Measurements from ENCODE around the gene TPM4.
A peak's percentile ranks its signal among the peaks of the same experiment; 100 is the strongest.

TPM4 gene

DNA sequence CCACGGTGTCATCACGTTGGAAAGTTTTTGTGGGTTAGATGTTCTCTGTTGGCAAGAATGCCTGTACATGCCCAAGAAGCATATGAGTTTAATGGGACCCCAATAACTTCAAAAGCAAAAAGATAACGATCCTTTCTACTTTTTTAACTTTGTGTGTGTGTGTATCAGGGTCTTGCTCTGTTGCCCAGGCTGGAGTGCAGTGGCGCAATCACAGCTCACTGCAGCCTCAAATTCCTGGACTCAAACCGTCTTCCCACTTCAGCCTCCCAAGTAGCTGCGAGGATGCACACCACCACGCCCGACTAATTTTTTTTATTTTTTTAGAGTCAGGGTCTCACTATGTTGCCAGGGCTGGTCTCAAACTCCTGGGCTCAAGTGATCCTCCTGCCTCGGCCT, 34.3 kb upstream of the TPM4 start:
- DNase-seq (ENCODE audit: low spot score): no peak

DNA sequence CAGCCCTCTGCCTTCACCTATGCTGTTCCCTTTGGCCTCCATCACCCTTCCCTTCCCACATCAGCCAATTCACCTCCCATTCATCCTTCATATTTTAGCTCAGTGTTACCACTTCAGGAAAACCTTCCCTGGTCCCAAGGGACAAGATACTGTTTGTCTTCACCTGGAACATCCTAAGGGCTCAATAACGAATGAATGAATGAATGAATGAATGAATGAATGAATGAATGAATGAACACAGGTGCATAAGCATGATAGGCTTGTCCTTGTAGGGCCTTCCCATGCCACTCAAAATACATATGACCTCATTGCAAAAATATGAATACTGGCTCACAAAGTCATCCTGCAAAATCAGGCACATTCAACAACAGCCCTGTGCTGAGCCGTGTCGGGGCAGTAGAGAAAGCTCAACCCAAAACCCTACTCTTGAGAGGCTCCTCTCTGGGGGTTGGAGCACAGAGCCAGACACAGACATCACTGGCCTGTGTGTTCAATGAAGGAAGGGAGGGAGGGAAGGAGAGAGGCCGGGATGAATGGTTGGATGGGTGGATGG, 33.7 kb upstream of the TPM4 start:
- DNase-seq (ENCODE audit: low spot score): no peak

GRCh38 chr19:16043156-16043757, 33.0 kb upstream of the TPM4 start:
- DNase-seq (ENCODE audit: low spot score): no peak

- no peak for DNase-seq (ENCODE audit: low spot score)
Measured at GRCh38 chr19:16044746-16045145, 31.5 kb upstream of the TPM4 start.

DNA sequence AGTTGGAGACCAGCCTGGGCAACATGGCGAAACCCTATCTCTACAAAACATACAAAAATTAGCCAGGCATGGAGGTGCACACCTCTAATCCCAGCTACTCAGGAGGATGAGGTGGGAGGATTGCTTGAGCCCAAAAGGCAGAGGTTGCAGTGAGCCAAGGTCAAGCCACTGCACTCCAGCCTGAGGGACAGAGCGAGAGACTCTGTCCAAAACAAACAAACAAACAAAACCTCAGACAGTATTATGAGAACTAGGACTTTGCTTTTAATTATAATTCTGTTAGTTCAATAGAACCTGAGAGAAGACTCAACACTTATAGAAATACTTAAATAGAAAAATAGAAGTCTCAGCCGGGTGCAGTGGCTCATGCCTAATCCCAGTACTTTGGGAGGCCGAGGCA, 31.1 kb upstream of the TPM4 start:
- DNase-seq (ENCODE audit: low spot score): no peak

GRCh38 chr19:16045893-16046292, 30.4 kb upstream of the TPM4 start:
- DNase-seq (ENCODE audit: low spot score): no peak

DNA sequence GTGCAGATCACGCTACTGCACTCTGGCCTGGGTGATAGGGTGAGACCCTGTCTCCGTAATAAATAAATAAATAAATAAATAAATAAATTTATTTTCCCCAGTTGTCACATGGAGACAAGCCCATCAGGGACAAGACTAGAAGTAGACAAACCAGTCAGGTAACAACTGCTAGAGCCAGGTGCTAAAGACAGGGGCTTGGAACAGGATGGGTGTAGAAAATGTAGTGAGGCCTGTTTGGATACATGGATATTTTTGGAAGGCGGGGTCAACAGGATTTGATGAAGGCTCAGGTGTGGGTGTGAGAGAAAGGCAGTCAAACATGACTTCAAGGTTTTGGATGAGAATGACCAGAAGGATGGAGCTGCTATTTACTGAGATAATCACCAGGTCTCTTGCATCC, 27.7 kb upstream of the TPM4 start:
- no peak for DNase-seq (ENCODE audit: low spot score)

DNA sequence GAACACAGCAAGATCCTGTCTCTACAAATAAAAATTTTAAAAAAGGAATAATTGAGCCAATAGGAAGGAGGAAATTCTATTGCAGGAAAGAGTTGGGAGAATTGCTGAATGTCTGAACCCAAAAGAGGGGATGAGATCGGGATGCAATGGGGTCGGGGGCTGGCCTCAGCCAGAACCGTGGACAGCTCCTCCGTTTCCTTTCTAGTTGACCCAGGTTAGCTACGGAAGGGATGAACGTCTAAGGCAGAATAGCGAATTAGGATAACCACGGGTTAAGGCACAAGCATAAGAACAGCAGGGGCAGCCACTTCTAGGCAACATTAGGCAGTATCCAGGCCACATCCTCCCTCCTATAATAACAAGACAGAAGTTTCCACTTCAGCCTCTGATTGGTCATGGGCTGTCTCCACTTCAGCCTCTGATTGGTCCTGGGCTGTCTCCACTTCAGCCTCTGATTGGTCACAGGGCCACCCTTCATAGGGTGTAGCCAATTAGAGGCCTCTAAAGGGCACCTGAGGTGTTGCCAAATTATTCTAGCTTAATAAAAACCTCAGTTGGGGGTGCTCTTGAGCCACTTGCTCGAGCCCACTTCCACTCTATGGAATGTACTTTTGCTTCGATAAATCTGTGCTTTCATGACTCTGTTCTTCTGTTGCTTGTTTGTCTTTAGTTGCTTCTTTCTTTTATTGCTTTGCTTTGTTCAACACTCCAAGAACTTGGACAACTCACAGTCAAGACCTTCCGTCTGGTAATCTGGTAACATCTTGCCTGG, 24.9 kb upstream of the TPM4 start:
- DNase-seq (ENCODE audit: low spot score): peak; percentile 75

- DNase-seq (ENCODE audit: low spot score): no peak
Measured at GRCh38 chr19:16052353-16052752, 23.9 kb upstream of the TPM4 start.

DNA sequence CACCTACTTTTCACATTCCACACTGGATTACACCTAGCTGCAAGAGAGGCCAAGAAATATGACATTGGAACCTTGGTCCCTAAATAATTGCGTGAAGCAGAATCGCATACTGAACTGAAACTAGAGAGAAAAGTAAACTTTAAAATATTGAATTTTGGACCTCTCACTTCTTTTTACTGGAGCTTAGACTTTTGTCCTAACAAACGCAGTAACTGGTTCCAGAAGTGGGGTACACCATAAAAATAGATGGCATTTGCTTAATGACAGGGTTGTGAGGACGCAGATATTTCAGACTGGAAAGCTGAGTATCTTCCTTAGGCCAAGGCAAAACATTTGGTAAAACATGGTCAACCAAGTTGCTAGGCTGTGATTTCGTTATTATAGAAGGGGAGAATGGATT, 19.2 kb upstream of the TPM4 start:
- no peak for DNase-seq (ENCODE audit: low spot score)

DNA sequence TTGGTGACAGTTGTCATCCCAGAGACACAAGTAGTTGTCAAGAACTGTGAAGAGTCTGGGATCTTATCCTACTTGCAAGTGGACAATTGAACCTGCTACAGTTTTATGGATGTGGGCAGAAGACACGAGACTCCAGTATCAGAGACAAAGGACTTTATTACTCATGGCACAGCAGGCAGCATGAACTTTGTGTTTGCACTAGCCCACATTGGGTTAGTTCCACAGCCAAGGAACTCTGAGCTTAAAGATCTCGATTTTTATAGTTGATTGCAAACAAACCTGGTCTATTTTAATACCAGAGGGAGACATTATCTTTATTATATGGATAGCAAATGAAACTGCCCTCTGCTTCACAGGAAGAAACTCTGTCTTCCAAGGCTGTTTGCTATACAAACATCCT, 16.0 kb upstream of the TPM4 start:
- DNase-seq (ENCODE audit: low spot score): no peak

DNA sequence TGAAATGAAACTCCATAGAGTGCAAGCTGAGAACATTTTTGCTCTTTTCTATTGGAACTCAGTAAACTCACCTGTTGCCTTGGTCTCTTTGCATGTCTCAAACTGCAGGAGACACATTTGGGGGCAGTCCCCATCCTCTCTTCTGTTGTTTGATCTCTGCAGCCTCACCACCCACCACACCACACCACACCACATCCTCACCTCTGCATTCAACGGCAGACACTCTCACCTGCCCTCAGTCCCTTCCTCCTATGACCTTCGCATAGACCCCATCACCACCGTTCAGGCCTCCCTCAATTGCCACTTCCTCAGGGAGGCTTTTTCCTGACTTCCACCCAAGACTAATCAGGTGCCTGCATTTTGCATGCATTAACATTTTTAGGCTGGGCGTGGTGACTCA, 14.4 kb upstream of the TPM4 start:
- DNase-seq (ENCODE audit: low spot score): no peak

- DNase-seq (ENCODE audit: low spot score): peak; percentile 75
Measured at GRCh38 chr19:16062789-16063188, 13.5 kb upstream of the TPM4 start.

- no peak for DNase-seq (ENCODE audit: low spot score)
Measured at GRCh38 chr19:16064209-16064889, 11.9 kb upstream of the TPM4 start.

DNA sequence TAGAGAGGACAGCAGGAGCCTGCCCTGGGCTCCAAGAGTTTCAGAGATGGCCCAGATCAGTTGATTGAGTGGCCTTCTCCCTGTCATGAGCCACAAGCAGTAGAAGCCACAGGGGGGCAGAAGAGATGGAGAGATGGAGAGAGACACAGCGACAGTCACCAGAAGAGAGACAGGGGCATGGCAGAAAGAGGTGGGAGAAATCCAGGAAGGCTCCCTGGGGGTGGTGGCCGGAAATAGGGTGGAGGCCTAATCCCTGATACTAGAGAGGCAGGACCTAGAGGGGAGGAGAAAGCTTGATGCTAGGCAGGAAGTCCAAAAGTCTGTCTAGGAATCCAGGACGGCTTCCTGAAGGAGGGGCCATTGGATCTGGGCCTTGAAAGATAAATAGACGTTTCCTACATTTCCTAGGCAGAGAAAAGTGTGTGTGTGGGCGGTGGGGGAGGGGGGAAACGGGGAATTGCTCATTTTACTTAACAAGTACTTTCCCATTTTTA, 9.6 kb upstream of the TPM4 start:
- DNase-seq (ENCODE audit: low spot score): peak; percentile 73

- DNase-seq (ENCODE audit: low spot score): no peak
Measured at GRCh38 chr19:16067205-16067938, 8.9 kb upstream of the TPM4 start.

- DNase-seq (ENCODE audit: low spot score): no peak
Measured at GRCh38 chr19:16068696-16069259, 7.5 kb upstream of the TPM4 start.

DNA sequence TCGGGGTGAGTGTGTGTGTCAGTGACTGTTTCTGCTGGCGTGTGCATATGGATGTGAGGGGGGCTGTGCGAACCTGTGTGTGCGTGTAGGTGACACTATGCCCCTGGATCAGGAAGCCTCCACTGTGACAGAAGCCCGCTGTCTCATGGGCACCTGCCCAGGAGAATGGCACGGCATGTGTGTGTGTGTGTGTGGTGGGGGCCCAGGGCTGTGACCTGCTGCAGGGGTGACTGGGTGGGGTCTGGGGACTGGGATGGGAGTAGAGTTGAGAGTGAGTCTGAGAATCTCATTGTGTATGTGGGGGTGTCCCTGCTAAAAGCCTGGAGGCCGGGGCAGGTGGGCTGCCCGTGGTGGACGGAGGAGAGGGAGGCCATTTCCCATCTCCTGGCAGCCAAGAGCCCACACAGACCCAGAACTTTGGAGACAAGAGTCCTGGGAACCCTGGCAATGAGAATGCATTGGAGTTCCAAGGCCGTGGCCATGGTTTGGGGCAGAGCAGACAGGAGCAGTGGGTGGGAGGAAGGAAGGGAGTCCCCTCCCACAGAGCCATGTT, 6.4 kb upstream of the TPM4 start:
- DNase-seq (ENCODE audit: low spot score): no peak

DNA sequence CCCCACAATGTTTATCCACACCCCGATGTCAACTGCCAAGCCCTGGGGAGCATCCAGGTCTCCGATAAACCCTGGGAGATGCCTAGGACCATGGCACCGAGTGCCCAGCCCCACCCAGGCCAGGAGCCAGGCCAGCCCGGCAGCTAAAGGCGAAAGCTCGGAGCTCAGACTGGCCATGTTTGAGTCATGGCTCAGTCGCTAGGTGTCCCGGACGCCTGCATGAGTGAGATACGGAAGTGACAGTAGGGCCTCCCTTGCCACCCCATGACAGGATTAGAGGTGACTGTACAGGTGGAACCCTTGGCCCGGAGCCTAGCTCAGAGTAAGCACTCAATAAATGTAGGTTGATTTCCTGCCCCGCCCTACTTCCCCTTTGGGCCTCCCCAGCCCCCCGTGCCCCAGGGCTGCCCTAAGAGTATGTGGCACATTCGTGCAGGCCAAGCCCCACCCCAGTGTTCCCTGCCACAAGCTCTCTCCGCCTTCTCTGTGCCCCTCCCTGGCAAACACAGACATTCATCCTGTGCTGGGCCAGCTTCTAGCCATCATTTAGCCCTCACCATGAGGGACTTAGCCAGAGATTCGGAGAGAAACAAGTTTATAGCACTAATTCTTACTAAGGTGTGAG, 5.8 kb upstream of the TPM4 start:
- DNase-seq (ENCODE audit: low spot score): no peak

GRCh38 chr19:16071072-16071691, 5.1 kb upstream of the TPM4 start:
- no peak for DNase-seq (ENCODE audit: low spot score)

DNA sequence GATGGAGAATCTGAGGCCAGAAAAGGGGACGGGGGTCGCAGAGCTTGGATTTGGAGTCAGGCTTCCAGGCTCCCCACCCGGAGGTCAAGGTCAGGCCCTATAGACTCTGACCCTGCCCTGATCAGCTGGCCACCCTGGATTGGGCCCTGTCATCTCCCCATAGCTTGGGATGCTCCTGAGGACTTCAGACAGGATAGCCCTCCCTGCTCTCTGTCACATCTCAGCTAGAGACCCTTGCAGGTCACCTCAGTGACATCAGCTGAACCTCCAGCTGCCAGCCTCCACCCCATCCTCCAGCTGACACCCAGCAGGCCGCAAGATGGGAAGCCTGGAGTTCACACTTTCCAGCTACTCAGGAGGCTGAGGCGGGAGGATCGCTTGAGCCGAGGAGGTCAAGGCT, 2.8 kb upstream of the TPM4 start:
- DNase-seq (ENCODE audit: low spot score): no peak

All from NAMALWA (cell line).